GM12878 (cell line): Measurements from ENCODE around the gene PHF23. TPM values are rescaled to one million over a fixed set of nuclear protein-coding genes. Genes with fewer than 3 reads are reported as not detected.

Source experiments
- CHD4 ChIP-seq: fragments of 200-600 bp; sonication (generic); IDR thresholded peaks from 2 replicates; pipeline ENCODE4 v1.6.1; 2016; ENCODE audit warnings: mild to moderate bottlenecking
- HSF1 ChIP-seq: fragments of 150-350 bp; IDR thresholded peaks from 2 replicates; pipeline ENCODE4 v1.6.1; 2014; ENCODE audit warnings: mild to moderate bottlenecking, low read depth, low read length
- MTA3 ChIP-seq: IDR thresholded peaks from 2 replicates; pipeline ENCODE4 v1.6.1; 2012; ENCODE audit warnings: low read length, inconsistent platforms, borderline replicate concordance
- NFXL1 ChIP-seq: fragments of 450-650 bp; IDR thresholded peaks from 2 replicates; pipeline ENCODE4 v1.6.1; 2017; ENCODE audit warnings: antibody characterized with exemption, mild to moderate bottlenecking, borderline replicate concordance
- SIN3A ChIP-seq: IDR thresholded peaks from 2 replicates; pipeline ENCODE4 v1.6.1; 2012; ENCODE audit warnings: low read depth, low read length, improper control_type of control experiment
- TAF1 ChIP-seq: IDR thresholded peaks from 2 replicates; pipeline ENCODE4 v1.6.1; 2011; ENCODE audit warnings: mild to moderate bottlenecking, low read depth, low read length, borderline replicate concordance
- ZBTB11 ChIP-seq: fragments of 450-650 bp; formaldehyde crosslinking; IDR thresholded peaks from 2 replicates; pipeline ENCODE4 v1.5.0; 2022; ENCODE audit warnings: mild to moderate bottlenecking, missing genetic modification characterization
- polyA plus RNA-seq, 11 experiments: library from polyadenylated mRNA; depleted of rRNA in 4 of 11; unstranded in 6 of 11; stranded (reverse) in 5 of 11; fragments of >200 nt; fragmentation: Nextera tagmentation in 4 of 11; fragmentation: Illumina TruSeq in 1 of 11; extraction: Ambion mirVana in 4 of 11; extraction: Trizol in 1 of 11; gene quantifications; 1 replicate in 1 of 11; 2 replicates in 10 of 11; pipeline versions ENCODE4 v1.2.1 to v1.2.3, GENCODE V29; 2011 to 2016; ENCODE audit warnings: inconsistent platforms in 2 of 11, missing spikeins in 2 of 11, low read depth in 1 of 11
- total RNA-seq, 4 experiments: library from RNA; depleted of rRNA in 3 of 4; stranded (reverse); fragments of >200 nt in 3 of 4; fragmentation: Illumina TruSeq in 1 of 4; extraction: Trizol in 1 of 4; gene quantifications; 2 replicates each; pipeline versions ENCODE4 v1.2.1 to v1.2.3, GENCODE V29; 2013 to 2021
- TF ChIP-seq, protein P1 (sequence below): IDR thresholded peaks from 2 replicates; pipeline ENCODE4 v1.6.1; 2011; ENCODE audit warnings: borderline replicate concordance, low read depth, mild to moderate bottlenecking, moderate library complexity, mixed read lengths, low read length; ENCODE audit not compliant: insufficient read depth; ENCODE audit errors: extremely low read length

Gene PHF23
- total and polyA plus RNA-seq, 10 of the 15 experiments (the other 5 are each of a cell fraction or from before 2014, with no cell fraction given): 8.2 to 84.8 (median 32.6) TPM

- no peak for TF ChIP-seq SIN3A
- TF ChIP-seq, protein P1, sequence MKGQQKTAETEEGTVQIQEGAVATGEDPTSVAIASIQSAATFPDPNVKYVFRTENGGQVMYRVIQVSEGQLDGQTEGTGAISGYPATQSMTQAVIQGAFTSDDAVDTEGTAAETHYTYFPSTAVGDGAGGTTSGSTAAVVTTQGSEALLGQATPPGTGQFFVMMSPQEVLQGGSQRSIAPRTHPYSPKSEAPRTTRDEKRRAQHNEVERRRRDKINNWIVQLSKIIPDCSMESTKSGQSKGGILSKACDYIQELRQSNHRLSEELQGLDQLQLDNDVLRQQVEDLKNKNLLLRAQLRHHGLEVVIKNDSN: no peak
- no peak for TF ChIP-seq CHD4
- TF ChIP-seq HSF1: no peak
- TF ChIP-seq NFXL1: no peak
- TF ChIP-seq TAF1: no peak
- TF ChIP-seq ZBTB11 (CRISPR knock-in tag): no peak
- no peak for TF ChIP-seq MTA3
Measured at GRCh38 chr17:7195971-7196370, 43.3 kb downstream of the PHF23 start (continued).
